WERI-Rb-1 (cell line): ENCODE data around the gene SYNE2.

Experiments
- DNase-seq: peaks from one replicate; pipeline ENCODE4 v3.0.0-alpha.2; 2020
- H3K27ac ChIP-seq: fragments of 250-450 bp; sonication (Bioruptor Pico); 2 replicates; pipeline ENCODE4 v1.5.1; 2020; ENCODE audit warnings: mild to moderate bottlenecking, moderate library complexity
- H3K27me3 ChIP-seq: fragments of 250-450 bp; sonication (Bioruptor Pico); 2 replicates; pipeline ENCODE4 v1.5.1; 2021; ENCODE audit warnings: mild to moderate bottlenecking, low read depth, moderate library complexity; ENCODE audit not compliant: insufficient read depth, severe bottlenecking
- H3K36me3 ChIP-seq: fragments of 250-450 bp; sonication (Bioruptor Pico); 2 replicates; pipeline ENCODE4 v1.5.1; 2020; ENCODE audit warnings: mild to moderate bottlenecking, moderate library complexity
- H3K4me3 ChIP-seq: 2 replicates; pipeline ENCODE4 v1.5.1; 2011; ENCODE audit warnings: low read depth, mild to moderate bottlenecking, control low read depth, low read length
- H3K9me3 ChIP-seq: fragments of 250-450 bp; sonication (Bioruptor Pico); 2 replicates; pipeline ENCODE4 v1.5.1; 2021; ENCODE audit warnings: mild to moderate bottlenecking, moderate library complexity; ENCODE audit not compliant: severe bottlenecking
- TF ChIP-seq, protein P1 (sequence below): IDR thresholded peaks from 2 replicates; pipeline ENCODE4 v1.5.1; 2011; ENCODE audit warnings: low read depth, mild to moderate bottlenecking, control low read depth, inconsistent platforms, low read length

The SYNE2 gene

GRCh38 chr14:63938198-63939005 is 85.6 kb downstream of the SYNE2 start:
- Histone ChIP-seq H3K36me3 (peaks cover 15% of the 10 kb centered on the region), H3K4me3 (no peak overlapping the region), H3K9me3 (no peaks in the 10 kb centered on the region), H3K27ac (no peak overlapping the region), H3K27me3 (no peaks in the 10 kb centered on the region)
- TF ChIP-seq, protein P1, sequence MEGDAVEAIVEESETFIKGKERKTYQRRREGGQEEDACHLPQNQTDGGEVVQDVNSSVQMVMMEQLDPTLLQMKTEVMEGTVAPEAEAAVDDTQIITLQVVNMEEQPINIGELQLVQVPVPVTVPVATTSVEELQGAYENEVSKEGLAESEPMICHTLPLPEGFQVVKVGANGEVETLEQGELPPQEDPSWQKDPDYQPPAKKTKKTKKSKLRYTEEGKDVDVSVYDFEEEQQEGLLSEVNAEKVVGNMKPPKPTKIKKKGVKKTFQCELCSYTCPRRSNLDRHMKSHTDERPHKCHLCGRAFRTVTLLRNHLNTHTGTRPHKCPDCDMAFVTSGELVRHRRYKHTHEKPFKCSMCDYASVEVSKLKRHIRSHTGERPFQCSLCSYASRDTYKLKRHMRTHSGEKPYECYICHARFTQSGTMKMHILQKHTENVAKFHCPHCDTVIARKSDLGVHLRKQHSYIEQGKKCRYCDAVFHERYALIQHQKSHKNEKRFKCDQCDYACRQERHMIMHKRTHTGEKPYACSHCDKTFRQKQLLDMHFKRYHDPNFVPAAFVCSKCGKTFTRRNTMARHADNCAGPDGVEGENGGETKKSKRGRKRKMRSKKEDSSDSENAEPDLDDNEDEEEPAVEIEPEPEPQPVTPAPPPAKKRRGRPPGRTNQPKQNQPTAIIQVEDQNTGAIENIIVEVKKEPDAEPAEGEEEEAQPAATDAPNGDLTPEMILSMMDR, result no peak
- DNase-seq, result no peak

DNA sequence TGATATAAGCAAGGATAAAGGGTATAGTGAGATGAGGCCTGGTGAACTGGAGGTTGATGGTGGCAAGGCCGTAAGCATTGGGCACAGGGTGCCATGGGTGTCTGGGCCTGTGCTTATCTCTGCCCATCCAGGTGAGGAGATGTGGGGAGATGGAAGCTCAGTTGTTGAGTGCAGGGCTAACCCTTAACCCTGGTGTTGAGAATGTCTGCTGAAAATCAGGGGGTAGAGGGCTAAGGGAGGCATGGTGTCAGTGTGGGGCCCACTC is 86.1 kb downstream of the SYNE2 start:
- TF ChIP-seq, protein P1, result no peak
- H3K9me3 ChIP-seq, result no peaks in the 10 kb centered on the region
- no peak overlapping the region for H3K4me3 ChIP-seq
- no peak for DNase-seq
- peaks cover 17% of the 10 kb centered on the region for H3K36me3 ChIP-seq
- no peak overlapping the region for H3K27ac ChIP-seq
- no peaks in the 10 kb centered on the region for H3K27me3 ChIP-seq

DNA sequence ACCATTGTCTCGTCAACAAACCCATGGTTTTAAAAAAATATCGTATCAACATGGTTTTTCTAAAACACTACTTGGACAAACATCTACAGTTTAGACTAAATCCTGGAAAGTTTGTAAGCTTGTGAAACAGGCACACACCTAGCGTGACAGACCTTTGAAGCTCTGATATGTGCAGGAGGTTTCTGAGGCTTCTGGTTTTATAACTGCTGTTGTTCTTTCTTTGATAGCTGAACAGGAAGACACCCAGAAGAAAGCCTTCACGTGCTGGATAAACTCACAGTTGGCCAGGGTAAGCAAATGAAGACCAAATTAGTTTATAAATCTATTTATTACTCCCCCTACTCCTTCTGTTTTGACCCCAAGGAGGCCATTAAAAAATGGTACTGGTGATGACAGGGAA is 87.6 kb downstream of the SYNE2 start:
- TF ChIP-seq, protein P1, result no peak
- Histone ChIP-seq H3K27me3 (no peaks in the 10 kb centered on the region), H3K36me3 (peaks cover 17% of the 10 kb centered on the region), H3K27ac (no peak overlapping the region), H3K9me3 (no peaks in the 10 kb centered on the region), H3K4me3 (no peak overlapping the region)
- DNase-seq, result no peak

GRCh38 chr14:63941023-63941422 is 88.2 kb downstream of the SYNE2 start:
- peaks cover 17% of the 10 kb centered on the region for H3K36me3 ChIP-seq
- no peaks in the 10 kb centered on the region for H3K27me3 ChIP-seq
- H3K27ac ChIP-seq, result no peak overlapping the region
- TF ChIP-seq, protein P1, result no peak
- no peak for DNase-seq
- no peak overlapping the region for H3K4me3 ChIP-seq
- H3K9me3 ChIP-seq, result no peaks in the 10 kb centered on the region

DNA sequence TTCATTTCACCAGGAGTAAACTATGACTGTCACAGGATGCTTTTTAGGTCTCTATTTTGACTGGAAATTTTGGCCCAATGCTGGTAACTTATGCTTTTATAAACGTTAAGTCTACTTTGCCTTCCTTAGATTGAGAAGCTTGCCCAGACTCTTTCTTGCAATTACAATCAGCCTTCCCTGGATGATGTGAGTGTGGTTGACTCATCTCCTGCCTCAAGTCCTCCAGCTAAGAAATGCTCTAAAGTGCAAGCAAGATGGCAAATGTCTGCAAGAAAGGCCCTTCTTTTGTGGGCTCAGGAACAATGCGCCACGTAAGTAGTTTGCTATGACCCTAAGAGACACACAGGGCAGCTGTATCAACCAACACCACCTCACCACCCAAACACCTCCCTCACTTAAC is 96.9 kb downstream of the SYNE2 start:
- TF ChIP-seq, protein P1, result no peak
- no peaks in the 10 kb centered on the region for H3K27me3 ChIP-seq
- peaks cover 47% of the 10 kb centered on the region for H3K36me3 ChIP-seq
- H3K4me3 ChIP-seq, result no peak overlapping the region
- H3K27ac ChIP-seq, result no peak overlapping the region
- DNase-seq, result no peak
- no peaks in the 10 kb centered on the region for H3K9me3 ChIP-seq

GRCh38 chr14:63951021-63951420 is 98.2 kb downstream of the SYNE2 start:
- peaks cover 56% of the 10 kb centered on the region for H3K36me3 ChIP-seq
- no peaks in the 10 kb centered on the region for H3K9me3 ChIP-seq

More at GRCh38 chr14:63951021-63951420, 98.2 kb downstream of the SYNE2 start:
- DNase-seq, result no peak
- Histone ChIP-seq H3K27me3 (no peaks in the 10 kb centered on the region), H3K27ac (no peak overlapping the region), H3K4me3 (no peak overlapping the region)
- TF ChIP-seq, protein P1, result no peak
